HG03571 (cell line): ENCODE data around the gene DSCAM.

Source experiments
- ATAC-seq: cut with Tn5 transposase; IDR thresholded peaks from one replicate; pipeline ENCODE4 v1.9.1; 2021; ENCODE audit not compliant: unreplicated experiment

Gene DSCAM

DNA sequence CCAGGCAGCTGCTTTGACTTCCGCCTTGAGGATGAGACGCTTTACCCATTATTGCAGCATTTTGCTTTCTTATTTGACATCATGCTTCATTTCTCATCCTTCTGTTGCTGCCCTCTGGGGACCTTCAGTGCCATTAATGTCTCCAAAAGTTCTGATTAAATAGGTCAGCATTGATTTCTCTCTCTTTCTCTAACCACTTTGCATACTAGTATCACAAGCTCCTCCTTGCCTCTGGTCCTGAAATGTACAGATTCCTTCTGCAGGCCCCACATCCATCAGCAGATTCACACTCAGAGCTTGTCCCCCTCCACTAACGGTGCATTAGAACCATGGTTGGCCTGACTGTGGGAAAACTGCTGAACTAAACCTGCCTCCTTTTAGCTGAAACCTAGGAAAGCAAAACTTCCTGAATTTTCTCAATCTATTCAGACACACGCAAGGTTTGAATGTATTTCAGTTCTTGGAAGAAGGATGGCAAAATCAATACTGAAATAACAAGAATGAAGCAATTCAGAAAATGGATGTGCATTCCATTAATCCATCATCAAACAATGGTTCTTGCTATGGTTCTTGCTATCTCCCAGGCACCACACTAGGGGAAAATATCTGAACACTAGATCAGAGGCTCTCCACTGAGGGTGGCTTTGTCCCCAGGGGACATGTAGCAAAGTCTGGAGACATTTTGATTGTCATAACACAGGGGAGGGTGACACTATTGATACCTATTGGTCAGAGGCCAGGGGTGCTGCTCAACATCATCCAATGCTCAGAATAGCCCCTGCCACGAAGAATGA is 825.2 kb downstream of the DSCAM start:
- no peak for ATAC-seq

DNA sequence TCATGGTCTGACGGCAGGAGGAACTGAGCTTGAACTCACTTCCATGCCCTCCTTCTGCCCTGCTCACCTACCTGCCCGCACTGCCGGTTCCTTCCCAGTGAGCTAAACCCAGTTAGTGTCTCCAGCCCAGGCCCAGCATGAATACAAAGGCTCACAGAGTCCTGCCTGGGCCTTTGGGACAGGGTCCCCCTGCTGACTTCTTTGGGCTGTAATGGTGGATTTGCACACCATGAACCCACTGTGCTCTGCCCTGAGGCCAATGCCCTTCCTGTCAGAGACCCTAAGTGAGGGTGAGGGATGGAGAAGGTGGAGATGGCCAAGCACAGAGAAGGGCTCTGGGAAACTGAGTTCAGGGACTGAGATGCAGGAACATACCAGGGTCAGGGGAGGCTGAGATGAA is 826.3 kb downstream of the DSCAM start:
- ATAC-seq, result no peak

DNA sequence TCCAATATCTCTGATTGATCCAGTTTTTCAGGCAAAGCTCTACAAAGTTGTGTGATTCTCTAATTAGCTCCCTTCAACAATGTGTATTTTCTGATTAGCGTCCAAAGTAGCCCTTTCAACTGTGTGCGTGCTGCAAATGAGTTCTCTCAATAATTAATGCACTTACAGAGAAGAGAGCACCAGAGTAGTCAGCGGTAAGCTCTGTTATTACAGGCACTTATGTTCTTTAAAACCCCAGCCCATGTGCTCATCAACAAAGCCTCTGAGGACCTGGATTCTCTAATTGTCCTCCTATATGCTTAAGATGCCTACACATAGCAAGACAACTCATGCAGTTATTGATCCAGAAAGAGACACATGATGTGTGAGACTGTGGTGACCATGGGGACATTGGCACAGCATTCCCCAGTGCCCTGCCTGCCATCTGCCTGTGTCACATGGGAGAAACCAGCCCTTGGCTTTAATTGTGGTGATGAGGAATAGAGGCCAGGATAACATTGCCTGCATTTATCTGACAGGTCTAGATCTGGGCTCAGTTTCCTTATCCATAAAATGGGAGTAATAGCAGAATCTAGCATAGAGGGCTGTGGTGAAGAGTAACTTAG is 828.0 kb downstream of the DSCAM start:
- no peak for ATAC-seq

DNA sequence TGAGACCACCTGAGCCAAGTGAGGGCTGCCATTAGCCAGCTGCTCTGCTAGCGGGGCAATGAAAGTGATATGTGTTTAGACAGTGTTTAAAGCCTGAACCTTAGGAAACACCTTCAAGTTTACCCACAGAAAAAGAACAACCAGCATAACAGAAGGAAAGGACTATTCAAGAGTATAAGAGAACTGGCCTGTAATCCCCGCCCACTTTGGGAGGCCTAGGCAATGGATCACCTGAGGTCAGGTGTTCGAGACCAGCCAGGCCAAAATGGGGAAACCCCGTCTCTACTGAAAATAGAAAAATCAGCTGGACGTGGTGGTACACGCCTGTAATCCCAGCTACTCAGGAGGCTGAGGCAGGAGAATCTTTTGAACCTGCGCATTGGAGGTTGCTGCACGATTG is 830.3 kb downstream of the DSCAM start:
- no peak for ATAC-seq

DNA sequence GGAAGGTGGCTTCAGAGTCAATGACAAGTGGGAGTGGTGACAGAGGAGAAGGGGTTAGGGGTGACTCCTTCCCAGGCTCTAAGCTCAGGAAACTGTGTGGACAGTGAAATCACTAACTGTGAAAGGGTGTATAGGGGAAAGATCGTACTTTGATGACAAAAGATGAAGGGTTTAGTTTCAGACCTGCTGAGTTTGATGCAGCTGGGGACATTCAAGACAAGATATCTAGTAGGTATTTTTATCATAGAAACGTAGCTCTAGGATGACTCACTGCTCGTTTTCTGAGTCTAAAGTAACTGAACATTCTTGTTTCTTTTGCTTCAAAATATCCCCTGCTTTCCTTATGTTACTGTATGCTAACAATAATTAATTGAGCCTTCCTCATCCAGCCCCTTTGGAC is 830.7 kb downstream of the DSCAM start:
- no peak for ATAC-seq

DNA sequence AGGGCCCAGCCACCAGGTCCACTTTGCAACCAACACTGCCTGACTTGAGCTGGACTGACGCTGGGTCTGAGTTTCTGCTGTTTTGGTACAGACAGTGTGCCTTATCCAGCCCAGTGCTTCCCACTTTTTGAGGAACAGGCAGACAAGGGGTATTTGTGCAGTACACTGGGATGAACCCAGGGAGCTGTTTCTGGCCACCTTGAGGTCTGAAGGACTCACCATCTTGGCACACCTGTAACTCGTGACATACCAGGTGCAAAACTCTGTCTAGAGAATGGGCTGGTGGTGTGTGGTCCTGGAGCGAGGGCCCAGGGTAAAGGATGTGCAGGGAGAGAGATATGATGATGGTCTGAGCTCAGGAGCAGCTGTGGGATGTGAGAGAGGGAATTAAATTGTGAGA is 831.1 kb downstream of the DSCAM start:
- no peak for ATAC-seq

DNA sequence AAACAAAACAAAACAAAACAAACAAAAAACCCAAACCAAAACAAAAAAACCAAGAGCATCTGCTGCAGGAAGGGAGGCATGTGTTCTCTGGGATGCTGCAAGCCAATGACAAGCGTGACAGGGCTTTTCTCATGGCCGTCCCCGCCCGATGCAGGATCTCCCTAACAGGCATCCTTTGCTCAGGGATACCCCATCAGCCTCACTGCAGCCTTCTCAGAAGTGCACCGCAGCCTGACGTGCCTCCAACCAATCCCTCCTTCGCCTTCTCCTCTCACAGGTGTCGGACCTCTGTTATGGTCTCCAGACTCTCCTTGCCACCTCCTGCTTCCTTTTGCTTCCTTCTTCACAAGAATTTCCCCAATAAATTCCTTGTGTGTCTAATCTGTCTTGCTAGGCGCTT is 832.6 kb downstream of the DSCAM start:
- ATAC-seq, result no peak

DNA sequence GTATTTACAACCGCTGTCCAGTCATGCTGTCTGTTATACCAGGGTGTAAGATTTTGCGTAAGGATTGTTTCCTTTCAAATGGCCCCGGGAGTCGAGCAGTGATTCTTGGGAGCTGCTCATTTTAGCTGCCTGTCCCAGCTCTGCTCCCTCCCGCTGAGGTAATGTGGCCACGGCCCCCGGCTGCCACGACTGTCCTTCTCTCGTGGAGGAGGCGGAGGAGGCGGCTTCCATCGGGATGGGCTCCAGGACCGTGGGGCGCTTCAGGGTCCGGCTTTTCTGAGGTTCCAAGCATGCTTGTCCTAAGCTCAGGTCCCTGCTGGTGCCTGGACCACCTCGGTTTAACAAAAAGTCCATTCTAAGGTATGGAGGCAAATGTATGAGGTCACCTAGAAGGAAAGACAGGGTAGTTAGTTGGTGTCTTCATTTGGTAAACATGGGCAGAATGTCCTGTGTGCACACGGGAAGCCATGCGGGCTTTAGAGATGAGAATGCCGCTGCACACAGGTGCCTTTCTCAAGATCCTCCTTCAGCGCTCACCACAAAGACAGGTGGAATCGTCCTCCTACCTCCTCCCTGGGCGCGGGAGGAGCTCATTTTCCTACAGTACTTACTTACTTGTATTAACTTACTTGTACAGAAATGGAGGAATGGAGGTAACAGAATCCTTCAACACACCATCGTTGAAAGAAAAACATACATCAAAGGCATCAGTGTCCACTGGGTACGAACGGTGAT is 833.8 kb downstream of the DSCAM start:
- no peak for ATAC-seq

DNA sequence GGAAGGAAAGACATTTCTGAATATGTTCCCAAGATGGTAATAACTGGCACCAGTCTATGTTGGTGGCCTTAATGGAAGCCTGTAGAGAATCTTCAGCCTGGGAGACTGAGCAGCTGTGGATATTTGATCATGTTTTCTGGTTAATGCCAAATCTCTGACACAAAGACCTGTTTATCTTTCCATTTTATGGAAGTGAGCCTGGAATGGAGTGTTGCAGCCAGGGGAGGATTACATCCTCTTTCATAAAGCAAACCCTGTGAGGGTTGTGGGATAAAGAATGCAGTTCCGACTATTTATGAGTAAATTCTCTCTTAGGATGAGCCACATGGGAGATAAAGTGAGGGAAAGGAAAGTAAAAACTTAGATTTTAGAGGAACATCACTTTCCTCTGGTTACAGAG is 835.6 kb downstream of the DSCAM start:
- no peak for ATAC-seq

DNA sequence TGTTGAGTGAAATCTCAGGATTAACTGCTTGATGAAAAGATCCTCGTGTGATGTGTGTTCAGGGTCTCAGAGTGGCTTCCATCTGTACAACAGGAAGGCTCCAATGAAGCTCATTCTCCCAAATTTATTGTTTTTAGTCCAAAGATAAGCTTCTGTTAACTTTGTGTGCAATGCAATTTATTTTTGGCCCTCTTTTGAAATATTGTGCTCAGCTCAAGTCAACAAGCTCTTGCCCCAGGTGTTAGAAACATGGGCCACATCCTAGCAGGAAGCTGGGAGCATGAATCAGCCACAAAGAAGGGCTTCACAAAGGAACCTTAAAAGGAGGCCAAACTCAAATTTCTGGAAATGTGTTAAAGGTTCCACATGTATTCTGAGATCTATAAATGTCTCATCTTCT is 844.0 kb downstream of the DSCAM start:
- no peak for ATAC-seq

DNA sequence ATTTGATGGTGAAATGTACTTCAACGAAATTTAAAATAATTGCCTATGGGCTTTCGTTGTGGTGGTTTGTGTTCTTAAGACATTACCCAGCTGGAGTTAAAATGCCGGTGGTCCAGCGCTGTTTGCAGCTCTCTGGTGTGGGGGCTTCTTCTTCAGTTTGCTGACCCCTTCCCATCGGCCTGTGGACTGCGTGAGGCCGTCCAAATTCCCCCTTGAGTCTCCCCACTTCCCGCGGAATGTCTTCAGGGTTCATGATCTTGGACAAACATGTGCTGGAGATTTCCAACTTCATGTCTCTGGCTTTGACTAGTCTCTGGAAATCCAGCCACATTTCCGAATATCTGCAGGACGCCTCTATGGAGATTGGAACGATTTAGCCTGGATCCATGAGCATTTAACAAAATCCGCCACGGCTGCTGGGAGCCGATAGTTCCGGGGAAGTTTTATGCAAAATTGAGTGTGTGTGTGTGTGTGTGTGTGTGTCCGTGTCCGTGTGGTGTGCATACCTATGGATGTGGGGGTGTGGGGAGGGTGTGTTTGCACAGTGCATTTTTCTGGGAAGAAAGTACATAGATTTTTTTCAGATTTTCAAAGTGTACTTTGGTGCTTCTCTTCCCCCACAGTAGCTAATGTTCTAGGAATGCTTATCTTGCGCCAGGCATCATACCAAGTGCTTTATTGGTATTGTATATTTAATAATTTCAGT is 862.5 kb downstream of the DSCAM start:
- no peak for ATAC-seq

DNA sequence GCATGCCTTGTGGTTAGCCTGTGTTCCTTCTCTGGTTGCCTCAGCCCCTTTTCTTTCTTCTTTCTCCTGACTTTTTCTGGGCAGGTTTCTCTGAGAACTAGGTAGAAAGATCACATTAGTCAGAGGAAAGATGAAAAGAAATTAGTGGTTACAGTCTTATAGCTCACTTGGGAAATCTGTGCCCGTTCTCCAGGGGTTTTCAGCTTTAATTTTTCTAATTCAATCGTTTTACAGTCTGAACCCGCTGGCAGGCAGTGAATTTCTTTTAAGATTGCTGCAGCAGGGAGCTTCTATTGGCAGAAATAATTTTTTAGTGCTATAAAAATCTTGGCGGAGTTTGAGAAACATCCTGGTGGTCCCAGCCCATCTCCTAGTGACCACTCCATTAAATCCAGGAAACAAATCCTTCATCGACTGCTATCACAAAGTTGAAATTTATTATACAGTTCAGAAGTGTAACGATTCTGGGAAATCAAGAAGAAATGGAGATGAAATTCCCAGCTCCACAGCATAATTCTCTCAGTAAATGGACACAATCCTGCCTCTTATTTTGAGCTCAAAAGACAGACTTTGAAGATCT is 866.6 kb downstream of the DSCAM start:
- no peak for ATAC-seq

DNA sequence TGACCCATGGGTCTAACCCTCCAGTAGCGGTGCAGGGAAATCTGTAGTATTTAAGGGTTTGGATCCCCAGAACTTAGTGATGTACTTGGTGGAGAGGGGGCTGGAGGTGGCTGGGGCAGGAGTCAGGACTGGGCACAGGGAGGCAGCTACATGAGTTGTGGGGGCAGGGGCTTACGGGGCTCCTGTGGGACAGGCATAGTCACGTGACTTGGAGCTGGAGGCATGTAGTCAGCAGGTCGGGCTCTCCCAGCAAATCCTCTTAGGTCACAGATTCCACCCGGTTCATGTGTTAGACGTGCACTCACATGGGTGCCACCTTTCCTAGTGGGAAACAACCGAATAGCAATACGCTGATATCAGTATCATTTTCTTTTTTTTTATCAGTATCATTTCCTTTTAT is 867.6 kb downstream of the DSCAM start:
- no peak for ATAC-seq

DNA sequence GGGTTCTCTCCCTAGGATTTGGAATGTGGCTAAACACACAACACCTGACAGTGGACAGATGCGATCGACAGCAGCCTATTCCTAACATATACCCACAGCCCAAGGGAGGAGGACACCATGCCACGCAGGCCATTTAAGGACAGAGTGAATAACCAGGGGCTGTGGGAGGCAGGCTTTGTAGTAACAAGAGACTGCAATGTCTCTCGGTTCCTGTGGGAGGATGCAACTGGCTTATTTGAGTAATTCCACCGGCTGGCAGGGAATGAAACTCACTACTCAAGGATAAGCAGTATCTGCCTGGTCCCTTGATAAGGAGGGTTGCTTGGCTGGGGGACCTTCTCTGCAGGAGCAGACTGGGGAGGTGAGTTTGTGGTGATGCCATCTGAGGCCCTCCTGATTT is 870.2 kb downstream of the DSCAM start:
- ATAC-seq, result no peak

DNA sequence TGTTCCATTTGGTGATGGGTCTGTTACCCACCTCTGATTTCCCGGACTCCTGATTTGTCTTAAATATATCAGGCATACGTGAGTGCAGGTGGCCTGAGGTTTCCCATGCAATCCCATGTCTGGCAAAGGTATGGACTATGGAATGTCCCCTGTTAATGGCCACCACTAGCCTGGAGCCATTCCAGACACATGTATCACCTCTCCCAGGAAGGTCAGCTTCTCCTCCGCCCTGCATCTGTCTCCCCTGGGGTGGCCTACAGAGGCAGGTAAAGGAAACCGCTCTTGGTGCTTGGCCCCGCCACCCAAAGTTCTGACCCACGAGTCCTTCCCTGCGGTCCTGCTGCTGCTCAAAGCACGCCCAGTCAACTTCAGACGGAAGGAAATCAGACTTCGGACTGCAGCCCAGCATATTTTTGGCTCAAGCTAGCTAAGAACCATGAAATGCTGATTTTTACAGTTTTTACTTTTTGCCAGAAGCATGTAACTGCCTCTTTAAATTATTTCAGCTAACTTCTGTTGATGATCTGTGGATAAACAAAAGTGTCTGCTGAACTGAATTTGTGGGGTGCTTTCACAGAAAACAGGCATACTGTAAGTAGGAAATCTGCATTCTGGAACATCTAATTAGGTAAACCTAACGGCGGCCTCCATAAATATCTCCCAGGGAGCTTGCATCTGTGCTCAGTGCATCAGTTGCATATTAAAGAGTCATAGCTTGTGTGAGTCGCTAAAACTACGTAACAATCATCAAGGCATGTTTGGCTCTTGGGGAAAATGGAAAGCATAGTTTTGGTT is 873.8 kb downstream of the DSCAM start:
- ATAC-seq, result no peak

DNA sequence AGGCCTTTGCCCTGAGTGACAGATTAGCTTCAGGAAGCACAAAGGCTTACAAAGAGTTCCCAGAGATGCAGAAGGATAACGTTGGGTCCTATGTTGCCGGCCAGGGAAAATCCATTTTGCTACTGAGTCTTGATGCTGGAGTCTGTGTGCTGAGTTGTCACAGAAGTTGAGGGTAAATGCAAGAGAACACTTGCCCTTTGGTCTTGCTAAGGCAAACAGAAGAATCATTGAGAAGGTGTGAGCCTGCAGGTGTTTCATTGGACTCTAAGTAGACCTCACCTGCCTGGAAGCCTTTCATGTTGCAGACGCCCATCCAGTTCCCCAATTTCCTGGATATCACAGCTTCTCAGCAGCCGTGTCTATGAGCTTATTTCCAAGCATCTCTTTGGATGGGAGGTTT is 874.5 kb downstream of the DSCAM start:
- no peak for ATAC-seq

DNA sequence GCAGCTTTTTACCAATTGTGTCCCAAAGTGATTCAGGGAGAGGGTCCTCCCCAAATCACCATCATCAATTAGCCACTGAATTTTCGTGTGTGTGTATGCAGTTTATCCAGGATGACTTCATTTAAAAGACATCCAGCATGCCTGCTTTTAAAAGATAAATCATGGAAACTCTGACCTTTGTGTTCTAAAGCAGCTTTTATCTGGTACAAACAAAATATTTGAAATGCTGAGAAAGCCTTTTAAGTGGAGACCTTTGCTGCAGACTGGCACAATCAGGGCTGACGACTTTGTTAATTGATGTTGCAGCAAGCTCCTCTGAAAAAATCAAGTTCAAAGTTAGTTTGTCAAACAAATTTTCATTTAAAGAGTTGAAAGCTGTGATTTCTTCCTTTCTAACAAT is 875.0 kb downstream of the DSCAM start:
- ATAC-seq, result no peak

DNA sequence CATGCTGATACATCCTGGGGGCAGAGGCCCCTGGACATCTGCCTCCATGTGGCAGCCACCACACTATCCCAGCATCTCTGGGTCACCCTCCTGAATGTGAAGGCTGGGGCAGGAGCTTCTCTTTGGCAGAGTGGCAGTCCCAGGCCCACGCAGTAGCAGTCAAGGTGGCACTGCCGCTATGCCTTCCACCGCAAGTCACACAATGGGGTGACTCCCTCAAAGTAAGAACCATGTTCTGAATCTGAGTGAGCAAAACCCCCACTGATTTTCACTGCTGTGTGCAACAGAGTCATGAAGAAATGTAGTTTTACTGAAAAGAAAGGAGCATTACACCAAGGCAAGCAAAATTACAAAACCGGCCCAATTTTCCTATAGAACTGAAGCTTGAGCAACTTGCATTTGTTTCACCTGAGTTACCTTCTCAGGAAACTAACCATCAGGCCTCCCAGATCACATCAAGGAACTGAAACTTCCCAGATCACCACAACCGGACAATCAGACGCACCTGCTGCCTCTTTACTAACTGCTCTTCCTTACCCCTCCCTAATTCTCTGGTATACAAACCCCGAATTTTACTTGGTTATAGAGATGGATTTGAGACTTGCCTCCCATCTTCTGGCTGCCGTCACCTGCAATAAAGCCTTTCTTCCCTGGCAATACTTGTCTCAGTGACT is 877.1 kb downstream of the DSCAM start:
- no peak for ATAC-seq

DNA sequence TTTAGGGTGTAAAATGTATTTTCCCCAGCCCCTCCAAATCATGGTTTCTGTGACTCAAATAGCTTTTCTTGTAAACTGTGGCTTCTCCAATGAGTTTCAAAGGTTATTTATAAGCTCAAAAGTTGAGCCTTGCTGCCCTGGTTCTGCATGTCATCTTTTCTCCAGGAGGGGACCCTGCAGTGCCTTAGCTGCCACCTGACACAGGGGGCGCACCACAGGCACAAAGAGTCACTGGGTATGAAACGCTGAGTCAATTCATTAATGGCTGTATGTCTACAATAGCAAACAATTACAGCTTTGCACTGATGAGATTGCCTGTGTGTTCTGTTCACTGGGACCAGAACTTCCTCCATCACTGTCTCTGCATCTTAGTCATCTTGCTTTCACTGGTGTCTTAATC is 878.9 kb downstream of the DSCAM start:
- ATAC-seq, result no peak

DNA sequence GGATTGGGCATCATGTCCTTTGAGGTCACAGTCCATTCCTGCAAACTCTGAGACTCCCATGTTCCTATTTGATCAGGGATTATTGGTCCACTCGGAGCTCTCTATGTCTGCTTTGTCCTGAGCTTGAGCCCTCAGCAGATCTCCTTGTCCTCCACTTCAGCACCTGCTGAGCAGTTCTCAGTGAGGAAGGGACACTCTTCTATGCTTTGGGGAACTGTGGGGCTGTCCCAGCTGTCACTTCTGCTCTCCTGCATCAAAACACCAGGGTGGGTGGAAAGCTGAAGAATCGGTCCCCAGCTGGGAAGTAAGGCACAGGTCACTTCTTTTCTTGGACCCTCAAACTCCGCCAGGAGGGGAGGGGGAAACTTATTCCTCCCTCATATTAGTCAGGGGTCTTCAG is 880.2 kb downstream of the DSCAM start:
- ATAC-seq, result no peak
